Measurements from ENCODE around the gene AADACL3. TPM values are rescaled to one million over a fixed set of nuclear protein-coding genes. Genes with fewer than 3 reads are reported as not detected.
"Not testable (repeated sequence)": the region's sequence is repeated elsewhere in the genome, so short reads cannot be mapped to it uniquely, and the experiment has no call there.

The AADACL3 gene
- total RNA-seq, 1 donor from 2014 or later, result 0.05 TPM

DNA sequence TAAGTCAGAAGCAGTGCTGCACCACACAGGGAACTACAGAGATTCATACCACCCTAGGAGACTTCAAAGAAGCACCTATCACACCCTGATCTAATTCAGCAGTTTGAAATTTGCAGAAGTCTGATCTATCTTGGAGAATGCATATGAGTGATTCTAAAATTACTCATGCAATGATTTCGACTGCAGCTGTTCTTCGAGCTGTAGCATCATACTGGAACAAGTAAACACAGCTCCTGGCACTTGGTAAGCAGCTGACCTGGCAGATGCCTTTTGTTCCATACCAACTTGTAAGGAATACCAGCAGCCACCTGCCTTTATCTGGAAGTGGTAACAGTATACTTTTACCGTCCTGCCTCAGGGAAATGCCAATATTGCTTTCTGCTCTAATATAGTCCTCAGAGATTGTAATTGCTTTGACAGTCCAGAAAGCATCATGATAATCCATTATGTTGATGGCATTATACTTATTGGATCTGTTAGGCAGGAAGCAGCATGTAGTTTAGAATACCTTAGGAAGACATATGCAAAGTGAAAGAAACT is 46.3 kb upstream of the AADACL3 start:
- Histone ChIP-seq H3K79me2 (ENCODE audit: insufficient read depth, low read length) (no peaks in the 10 kb centered on the region), H3K36me3 (ENCODE audit: insufficient read depth, low read length) (no peaks in the 10 kb centered on the region), H4K20me1 (ENCODE audit: insufficient read depth, low read length) (no peaks in the 10 kb centered on the region), H3K9me3 (ENCODE audit: insufficient read depth, low read depth, low read length) (peaks cover 10% of the 10 kb centered on the region), H3K27ac (ENCODE audit: low read depth, low read length) (no peak overlapping the region), H3K27me3 (ENCODE audit: insufficient read depth, low read length) (no peaks in the 10 kb centered on the region), H2AFZ (ENCODE audit: low read depth, low read length) (no peak overlapping the region), H3K4me3 (ENCODE audit: insufficient read depth, low read depth, low read length) (no peak overlapping the region), H3K9ac (ENCODE audit: low read length) (no peak overlapping the region), H3K4me2 (ENCODE audit: low read length) (no peak overlapping the region), H3K4me1 (ENCODE audit: insufficient read depth, low read length) (no peaks in the 10 kb centered on the region)
- H3K27ac Mint-ChIP-seq (ENCODE audit: unreplicated experiment), result no peak overlapping the region
- H3K4me1 Mint-ChIP-seq (ENCODE audit: low read depth, unreplicated experiment), result no peaks in the 10 kb centered on the region
- H3K9me3 Mint-ChIP-seq (ENCODE audit: unreplicated experiment), result peaks cover 8% of the 10 kb centered on the region
- H3K4me3 Mint-ChIP-seq (ENCODE audit: unreplicated experiment), result no peak overlapping the region
- H3K27me3 Mint-ChIP-seq (ENCODE audit: low read depth, unreplicated experiment), result peaks cover 7% of the 10 kb centered on the region
- FAIRE-seq, result no peak
- DNase-seq (ENCODE audit: low read depth), result no peak
- H3K36me3 Mint-ChIP-seq (ENCODE audit: low read depth, unreplicated experiment), result no peaks in the 10 kb centered on the region
- TF ChIP-seq EZH2 (IDR thresholded peaks at IDR 0.05; ENCODE audit: insufficient read depth, low read length), result no peak
- TF ChIP-seq CTCF (IDR thresholded peaks at IDR 0.05; ENCODE audit: insufficient read depth, low read depth, low read length), result no peak

GRCh38 chr1:12674358-12674757 is 41.6 kb upstream of the AADACL3 start:
- H3K27me3 ChIP-seq (ENCODE audit: insufficient read depth, low read length), result no peaks in the 10 kb centered on the region
- H3K79me2 ChIP-seq (ENCODE audit: insufficient read depth, low read length), result no peaks in the 10 kb centered on the region
- H3K36me3 ChIP-seq (ENCODE audit: insufficient read depth, low read length), result no peaks in the 10 kb centered on the region
- Mint-ChIP-seq H3K4me3 (ENCODE audit: unreplicated experiment) (no peak overlapping the region), H3K27ac (ENCODE audit: unreplicated experiment) (no peak overlapping the region), H3K36me3 (ENCODE audit: low read depth, unreplicated experiment) (no peaks in the 10 kb centered on the region), H3K9me3 (ENCODE audit: unreplicated experiment) (peaks cover 4% of the 10 kb centered on the region), H3K27me3 (ENCODE audit: low read depth, unreplicated experiment) (peaks cover 5% of the 10 kb centered on the region), H3K4me1 (ENCODE audit: low read depth, unreplicated experiment) (no peaks in the 10 kb centered on the region)
- H3K4me1 ChIP-seq (ENCODE audit: insufficient read depth, low read length), result no peaks in the 10 kb centered on the region
- H3K4me2 ChIP-seq (ENCODE audit: low read length), result no peak overlapping the region
- FAIRE-seq, result no peak
- no peak for TF ChIP-seq EZH2 (IDR thresholded peaks at IDR 0.05; ENCODE audit: insufficient read depth, low read length)
- no peak for TF ChIP-seq CTCF (IDR thresholded peaks at IDR 0.05; ENCODE audit: insufficient read depth, low read depth, low read length)
- H4K20me1 ChIP-seq (ENCODE audit: insufficient read depth, low read length), result no peaks in the 10 kb centered on the region
- DNase-seq (ENCODE audit: low read depth), result no peak
- no peak overlapping the region for H3K27ac ChIP-seq (ENCODE audit: low read depth, low read length)
- H2AFZ ChIP-seq (ENCODE audit: low read depth, low read length), result no peak overlapping the region
- H3K9ac ChIP-seq (ENCODE audit: low read length), result no peak overlapping the region
- H3K9me3 ChIP-seq (ENCODE audit: insufficient read depth, low read depth, low read length), result no peaks in the 10 kb centered on the region
- no peak overlapping the region for H3K4me3 ChIP-seq (ENCODE audit: insufficient read depth, low read depth, low read length)

- not testable (repeated sequence) for H3K27ac ChIP-seq (ENCODE audit: low read depth, low read length); FAIRE-seq; DNase-seq (ENCODE audit: low read depth); H3K27ac Mint-ChIP-seq (ENCODE audit: unreplicated experiment); H3K4me3 ChIP-seq (ENCODE audit: insufficient read depth, low read depth, low read length); H3K4me1 ChIP-seq (ENCODE audit: insufficient read depth, low read length); H3K79me2 ChIP-seq (ENCODE audit: insufficient read depth, low read length); H3K9ac ChIP-seq (ENCODE audit: low read length); H3K36me3 Mint-ChIP-seq (ENCODE audit: low read depth, unreplicated experiment); H3K9me3 Mint-ChIP-seq (ENCODE audit: unreplicated experiment); H2AFZ ChIP-seq (ENCODE audit: low read depth, low read length); H3K4me1 Mint-ChIP-seq (ENCODE audit: low read depth, unreplicated experiment); H3K27me3 Mint-ChIP-seq (ENCODE audit: low read depth, unreplicated experiment); H3K36me3 ChIP-seq (ENCODE audit: insufficient read depth, low read length); H3K27me3 ChIP-seq (ENCODE audit: insufficient read depth, low read length); H3K4me3 Mint-ChIP-seq (ENCODE audit: unreplicated experiment); H4K20me1 ChIP-seq (ENCODE audit: insufficient read depth, low read length); H3K4me2 ChIP-seq (ENCODE audit: low read length); H3K9me3 ChIP-seq (ENCODE audit: insufficient read depth, low read depth, low read length)
Observed at GRCh38 chr1:12676122-12676521, 39.8 kb upstream of the AADACL3 start.

Measured in astrocyte (in vitro differentiated cells and primary cell).